Loucy (cell line): ENCODE results near the gene CEP97.

Source experiments
- CTCF ChIP-seq: fragments of 200-600 bp; sonication (generic); conservative IDR thresholded peaks from 2 replicates; pipeline ENCODE4 v1.5.1; 2014; ENCODE audit warnings: mild to moderate bottlenecking, antibody characterized with exemption, low read length
- EZH2phosphoT487 ChIP-seq: fragments of 200-600 bp; IDR thresholded peaks from 2 replicates; pipeline ENCODE4 v1.6.1; 2018; ENCODE audit warnings: antibody characterized with exemption, mild to moderate bottlenecking, moderate library complexity, borderline replicate concordance

- no peak for TF ChIP-seq EZH2phosphoT487
- no peak for TF ChIP-seq CTCF
These were observed 77.8 kb downstream of the CEP97 start for GRCh38 chr3:101802179-101802578.
